NCI-H2171 (cell line): Measurements from ENCODE around the gene AGO1.
A peak's percentile ranks its signal among the peaks of the same experiment; 100 is the strongest.
"Not testable (repeated sequence)": the region's sequence is repeated elsewhere in the genome, so short reads cannot be mapped to it uniquely, and the experiment has no call there.

Experiments used
- DNase-seq: peaks from one replicate; lab custom pipeline; 2025; lab: John Stamatoyannopoulos, UW

Gene AGO1

DNA sequence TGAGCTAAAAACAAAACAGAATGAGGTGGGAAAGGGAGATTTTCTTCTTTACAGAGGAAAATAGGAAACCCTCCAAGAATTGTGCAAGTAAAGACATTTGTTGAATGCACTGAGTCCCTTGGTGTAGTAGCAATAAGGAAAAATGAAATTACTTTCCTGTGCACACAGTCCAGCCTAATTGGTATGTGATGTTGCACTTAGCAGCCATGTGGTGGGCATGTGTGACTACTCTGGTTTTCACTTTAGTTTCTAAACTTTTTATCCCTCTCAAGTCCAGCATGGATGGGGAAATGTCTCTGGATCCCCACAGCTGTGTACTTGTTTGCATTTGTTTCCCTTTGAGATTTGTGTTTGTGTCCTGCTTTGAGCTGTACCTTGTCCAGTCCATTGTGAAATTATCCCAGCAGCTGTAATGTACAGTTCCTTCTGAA, 40.8 kb downstream of the AGO1 start:
- DNase-seq = no peak

GRCh38 chr1:35924838-35925237, 41.8 kb downstream of the AGO1 start:
- no peak for DNase-seq

DNA sequence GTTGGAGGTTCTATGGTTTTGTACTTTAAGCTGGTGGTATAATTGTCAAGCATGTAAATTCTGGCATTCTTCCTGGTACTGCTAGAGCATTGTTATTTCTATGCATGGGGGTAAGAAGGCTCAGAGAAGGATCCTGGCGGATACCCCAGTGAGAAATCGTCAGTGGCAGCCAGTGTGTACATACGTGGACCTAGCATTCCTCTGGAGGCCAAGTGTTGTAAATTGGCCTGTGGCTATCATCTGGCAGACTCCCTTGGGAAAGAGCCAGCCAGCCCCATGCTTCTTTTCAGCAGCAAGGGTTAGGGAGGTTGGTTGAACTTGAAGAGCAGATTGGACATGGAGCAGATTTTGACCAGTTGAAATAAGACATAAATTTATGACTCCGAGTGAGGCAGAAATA, 42.7 kb downstream of the AGO1 start:
- DNase-seq = no peak

DNA sequence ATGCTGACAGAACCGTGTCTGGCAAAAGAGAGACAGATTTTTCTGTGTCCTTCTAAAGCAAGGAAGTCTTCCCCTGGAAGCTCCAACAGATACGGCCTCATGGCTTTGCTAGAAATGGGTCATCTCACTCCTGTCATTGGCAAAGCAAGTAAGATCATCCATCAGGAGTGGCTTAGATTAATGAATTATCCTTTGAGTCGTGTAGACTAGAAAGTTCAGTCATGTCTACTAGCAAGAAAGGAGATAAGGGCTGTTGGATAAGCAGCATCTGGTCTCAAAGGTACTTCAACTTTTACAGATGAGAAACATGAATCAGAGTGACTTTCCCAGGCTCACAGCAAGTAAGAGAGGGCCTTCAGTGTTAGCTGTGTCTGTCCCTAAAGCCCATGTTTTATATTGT, 44.5 kb downstream of the AGO1 start:
- DNase-seq = no peak

GRCh38 chr1:35929730-35930592, 47.0 kb downstream of the AGO1 start:
- DNase-seq = peak; percentile 64

DNA sequence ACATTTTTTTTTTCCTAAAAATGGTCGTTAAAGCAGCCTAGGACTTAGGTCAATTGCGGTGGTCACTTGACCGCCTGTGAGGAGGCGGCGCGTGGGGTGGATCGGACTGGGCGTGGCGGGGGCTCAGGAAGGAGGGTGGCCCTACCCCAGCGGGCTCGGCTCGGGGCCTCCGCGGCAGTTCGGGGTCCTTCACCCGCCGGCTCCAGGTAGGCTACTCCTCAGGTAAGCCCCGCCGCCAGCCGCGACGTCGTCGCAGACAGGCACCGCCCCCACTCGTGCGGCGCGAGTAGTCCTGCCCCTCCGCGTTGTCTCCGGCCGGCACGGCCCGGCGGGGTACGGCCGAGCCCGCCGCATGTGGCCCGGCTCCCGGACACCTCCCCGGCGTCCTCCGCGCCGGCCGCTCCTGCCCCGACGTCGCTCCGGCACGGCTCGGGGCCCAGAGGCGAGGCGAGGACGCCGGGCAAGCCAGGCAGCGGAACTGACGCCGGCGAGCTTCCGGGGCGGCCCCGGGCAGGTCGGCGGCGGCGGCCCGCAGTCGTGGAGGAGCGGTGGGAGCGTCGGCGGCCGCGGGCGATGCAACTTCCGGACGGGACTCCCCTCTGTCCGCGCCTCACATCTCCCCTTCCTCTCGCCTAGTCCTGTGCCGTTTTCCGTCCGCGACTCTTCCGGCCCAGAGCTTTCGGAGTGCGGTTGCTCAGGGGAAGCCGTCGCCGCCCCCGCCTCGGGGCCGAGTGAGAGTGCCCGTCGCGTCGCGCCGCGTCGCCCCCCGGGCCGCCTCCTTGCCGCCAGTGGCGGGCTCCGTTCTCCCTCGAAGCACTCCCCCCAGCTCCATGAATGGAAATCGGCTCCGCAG, 47.8 kb downstream of the AGO1 start, which contains the start of gene AGO3:
TSS of gene AGO3 (plus strand) at position 513 of the 853 bp plus-strand sequence. CDS start at position 835, 322 bp downstream.
- peak; percentile 91 for DNase-seq

GRCh38 chr1:35931446-35932157, 48.6 kb downstream of the AGO1 start:
- no peak for DNase-seq

DNA sequence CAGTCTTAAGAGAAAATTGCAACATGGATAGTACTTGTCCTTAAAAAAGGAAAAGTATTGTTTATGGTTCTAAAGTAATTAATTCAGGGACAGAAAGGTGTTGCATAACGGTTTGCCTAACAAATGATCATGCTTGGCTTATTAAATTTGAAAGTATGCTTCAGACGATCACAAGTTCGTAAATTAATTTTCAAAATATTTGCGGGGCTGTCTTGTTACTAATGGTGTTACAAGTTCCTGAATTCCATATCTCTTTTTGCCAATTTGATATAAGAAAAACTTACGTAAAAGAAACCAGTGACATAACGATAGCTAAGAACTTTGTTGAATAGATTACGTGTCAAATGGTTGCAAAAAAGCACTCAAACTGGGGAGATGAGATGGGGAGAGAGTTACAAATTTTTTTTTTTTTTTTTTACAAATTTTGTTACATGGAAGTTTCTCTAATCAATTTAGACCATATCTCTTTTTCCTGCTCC, 49.2 kb downstream of the AGO1 start:
- no peak for DNase-seq

GRCh38 chr1:35932941-35933340, 49.9 kb downstream of the AGO1 start:
- DNase-seq = no peak

DNA sequence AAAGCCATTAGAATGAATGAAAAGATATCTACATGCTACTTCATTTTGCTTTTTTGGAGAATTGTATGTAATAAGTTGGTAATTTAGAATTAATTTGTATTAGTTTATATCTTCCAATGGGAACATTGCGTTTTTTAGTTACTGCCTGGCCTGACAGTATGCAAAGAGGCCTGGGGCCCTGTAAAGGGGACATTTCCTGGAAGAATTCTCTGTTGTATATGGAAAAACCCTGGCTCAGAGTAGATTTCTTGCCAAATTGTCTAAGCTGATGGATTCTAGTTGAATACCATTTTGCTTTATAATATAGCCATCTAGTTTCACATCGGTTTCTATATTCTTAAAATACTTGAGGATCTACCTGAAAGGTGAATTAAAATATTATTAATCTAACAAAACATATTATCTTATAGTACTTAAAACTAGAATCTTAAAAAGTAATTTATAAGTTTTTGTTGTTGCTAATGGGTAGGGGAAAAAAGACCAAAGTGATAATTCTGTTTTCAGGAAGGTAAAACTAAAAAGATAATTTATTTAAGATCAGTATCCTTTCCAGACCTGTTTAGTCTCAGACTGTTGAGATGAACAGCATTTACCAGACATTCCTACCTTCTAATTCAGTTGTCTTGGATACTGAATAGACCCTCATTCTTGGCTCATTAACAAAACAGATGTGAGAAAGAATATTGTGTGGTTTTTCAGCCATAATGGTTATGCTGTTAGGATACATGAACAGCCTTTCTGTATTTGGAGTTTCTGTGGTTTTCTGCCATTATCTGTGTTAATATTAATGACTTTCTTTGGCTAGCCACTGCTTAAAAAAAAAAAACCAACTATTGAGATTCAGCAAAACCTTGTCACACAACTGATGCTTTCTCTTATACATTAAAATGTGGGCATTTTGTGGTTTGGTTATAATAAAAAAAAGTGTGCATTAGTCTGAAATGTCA, 52.7 kb downstream of the AGO1 start:
- DNase-seq = no peak

DNA sequence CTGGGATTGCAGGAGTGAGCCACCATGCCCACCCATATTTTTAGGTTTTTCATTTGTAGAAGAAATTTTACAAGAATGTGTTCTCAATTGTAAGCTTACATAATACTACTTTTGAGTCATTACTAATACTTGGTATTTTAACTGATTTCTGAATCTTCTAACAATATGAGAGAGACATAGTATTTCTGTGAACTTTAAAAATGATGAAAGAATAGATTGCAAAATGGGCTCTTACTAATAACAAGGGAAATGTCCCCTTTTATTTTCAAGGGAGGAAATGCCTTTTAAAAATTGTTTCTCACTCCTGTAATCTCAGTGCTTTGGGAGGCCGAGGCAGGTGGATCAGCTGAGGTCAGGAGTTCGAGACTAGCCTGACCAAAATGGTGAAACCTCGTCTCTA, 53.8 kb downstream of the AGO1 start:
- DNase-seq = no peak

- no peak for DNase-seq
These were observed 56.5 kb downstream of the AGO1 start for GRCh38 chr1:35939484-35939883.

GRCh38 chr1:35945327-35945726, 62.3 kb downstream of the AGO1 start:
- DNase-seq = no peak

- DNase-seq = no peak
These were observed 64.5 kb downstream of the AGO1 start for GRCh38 chr1:35947547-35947946.

DNA sequence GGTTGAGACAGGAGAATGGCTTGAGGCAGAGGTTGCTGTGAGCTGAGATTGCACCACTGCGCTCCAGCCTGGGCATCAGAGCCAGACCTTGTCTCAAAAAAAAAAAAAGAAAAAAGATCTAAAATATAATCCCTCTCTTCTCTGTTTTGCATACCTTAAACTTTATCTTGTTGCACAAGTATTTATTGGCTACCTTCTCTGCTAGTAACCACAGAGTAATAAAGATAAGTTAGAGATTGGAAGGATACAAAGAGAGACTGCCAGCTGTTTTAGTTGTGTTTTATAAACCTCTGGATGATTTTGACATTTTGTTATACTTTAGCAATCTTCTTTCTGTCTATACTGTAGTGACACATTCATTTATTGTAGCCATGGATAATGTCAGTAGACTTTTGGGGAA, 75.5 kb downstream of the AGO1 start:
- DNase-seq = no peak

- no peak for DNase-seq
These were observed 76.3 kb downstream of the AGO1 start for GRCh38 chr1:35959304-35959703.

- DNase-seq = no peak
These were observed 79.9 kb downstream of the AGO1 start for GRCh38 chr1:35962952-35963351.

DNA sequence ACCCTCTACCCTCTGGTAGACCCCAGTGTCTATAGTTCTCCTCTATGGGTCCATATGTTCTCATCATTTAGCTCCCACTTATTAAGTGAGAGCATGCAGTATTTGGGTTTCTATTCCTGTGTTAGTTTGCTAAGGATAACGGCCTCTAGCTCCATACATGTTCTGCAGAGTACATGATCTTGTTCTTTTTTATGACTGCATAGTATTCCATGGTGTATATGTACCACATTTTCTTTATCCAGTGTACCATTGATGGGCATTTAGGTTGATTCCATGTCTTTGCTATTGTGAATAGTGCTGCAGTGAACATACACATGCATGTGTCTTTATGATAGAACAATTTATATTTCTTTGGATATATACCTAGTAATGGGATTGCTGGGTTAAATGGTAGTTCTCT, 81.3 kb downstream of the AGO1 start:
- not testable (repeated sequence) for DNase-seq

GRCh38 chr1:35968396-35968795, 85.4 kb downstream of the AGO1 start:
- DNase-seq = no peak

- DNase-seq = no peak
These were observed 88.6 kb downstream of the AGO1 start for GRCh38 chr1:35971601-35972000.

DNA sequence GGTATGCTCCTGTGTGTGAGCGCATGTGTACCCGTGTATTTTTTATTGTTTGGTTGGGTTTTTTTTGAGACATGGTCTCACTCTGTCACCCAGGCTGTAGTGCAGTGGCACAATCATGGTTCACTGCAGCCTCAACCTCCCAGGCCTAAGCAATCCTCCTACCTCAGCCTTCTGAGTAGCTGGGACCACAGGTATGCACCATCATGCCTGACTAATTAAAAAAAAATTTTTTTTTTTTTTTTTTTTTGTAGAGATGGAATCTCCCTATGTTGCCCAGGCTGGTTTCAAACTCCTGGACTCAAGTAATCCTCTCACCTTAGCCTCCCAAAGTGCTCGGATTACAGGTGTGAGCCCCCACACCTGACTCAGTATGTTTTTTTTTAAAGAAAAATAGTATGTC, 89.6 kb downstream of the AGO1 start:
- DNase-seq = not testable (repeated sequence)
